Effector memory CD4-positive, alpha-beta T cell (primary cell): ENCODE measurements around the gene TMEM139.

ENCODE experiments used
- DNase-seq, 3 donors: peaks; one replicate each; pipeline ENCODE4 v3.0.0-alpha.2; 2020
- H3K27ac ChIP-seq: 2 replicates; pipeline ENCODE4 v1.7.0; 2013; ENCODE audit warnings: mild to moderate bottlenecking, low read length, moderate library complexity; ENCODE audit not compliant: insufficient read depth, poor library complexity, severe bottlenecking
- H3K27me3 ChIP-seq: replicated peaks from 2 replicates; pipeline ENCODE4 v1.7.0; 2013; ENCODE audit warnings: mild to moderate bottlenecking, low read length; ENCODE audit not compliant: insufficient read depth, control insufficient read depth, poor library complexity, severe bottlenecking
- H3K36me3 ChIP-seq: 2 replicates; pipeline ENCODE4 v1.7.0; 2013; ENCODE audit warnings: mild to moderate bottlenecking, low read length, moderate library complexity; ENCODE audit not compliant: control insufficient read depth, insufficient read depth
- H3K4me1 ChIP-seq: 2 replicates; pipeline ENCODE4 v1.7.0; 2013; ENCODE audit warnings: low read length, mild to moderate bottlenecking; ENCODE audit not compliant: control insufficient read depth, insufficient read depth, poor library complexity, severe bottlenecking
- H3K4me3 ChIP-seq: 2 replicates; pipeline ENCODE4 v1.7.0; 2013; ENCODE audit warnings: low read length, low read depth, mild to moderate bottlenecking; ENCODE audit not compliant: insufficient read depth, poor library complexity, severe bottlenecking
- H3K9me3 ChIP-seq: 2 replicates; pipeline ENCODE4 v1.7.0; 2013; ENCODE audit warnings: mild to moderate bottlenecking, low read length, moderate library complexity; ENCODE audit not compliant: control insufficient read depth

TMEM139 gene

GRCh38 chr7:143300959-143301935 lies 16.5 kb downstream of the TMEM139 start:
- Histone ChIP-seq H3K36me3 (peaks cover 80% of the 10 kb centered on the region), H3K27me3 (no peaks in the 10 kb centered on the region), H3K4me3 (no peak overlapping the region), H3K4me1 (no peaks in the 10 kb centered on the region), H3K9me3 (no peaks in the 10 kb centered on the region), H3K27ac (no peak overlapping the region)
- no peak for DNase-seq

GRCh38 chr7:143303733-143304132 lies 19.0 kb downstream of the TMEM139 start:
- DNase-seq: no peak
- H3K4me3 ChIP-seq: no peak overlapping the region
- peaks cover 66% of the 10 kb centered on the region for H3K36me3 ChIP-seq
- H3K9me3 ChIP-seq: no peaks in the 10 kb centered on the region
- no peaks in the 10 kb centered on the region for H3K27me3 ChIP-seq
- H3K27ac ChIP-seq: no peak overlapping the region
- no peaks in the 10 kb centered on the region for H3K4me1 ChIP-seq

- Histone ChIP-seq H3K36me3 (peaks cover 59% of the 10 kb centered on the region), H3K4me3 (no peak overlapping the region), H3K27me3 (no peaks in the 10 kb centered on the region), H3K9me3 (no peaks in the 10 kb centered on the region), H3K27ac (no peak overlapping the region), H3K4me1 (no peaks in the 10 kb centered on the region)
- DNase-seq: no peak
Measured at GRCh38 chr7:143304938-143305337, 20.2 kb downstream of the TMEM139 start.

GRCh38 chr7:143305423-143306070 lies 20.8 kb downstream of the TMEM139 start:
- Histone ChIP-seq H3K4me1 (peaks cover 4% of the 10 kb centered on the region), H3K27ac (no peak overlapping the region), H3K4me3 (no peak overlapping the region), H3K9me3 (no peaks in the 10 kb centered on the region), H3K27me3 (no peaks in the 10 kb centered on the region), H3K36me3 (peaks cover 53% of the 10 kb centered on the region)
- DNase-seq: peak; percentile 37 to 43 (median 40)

- H3K27me3 ChIP-seq: no peaks in the 10 kb centered on the region
- H3K9me3 ChIP-seq: no peaks in the 10 kb centered on the region
- no peak overlapping the region for H3K4me3 ChIP-seq
- no peak for DNase-seq
- no peak overlapping the region for H3K27ac ChIP-seq
- peaks cover 28% of the 10 kb centered on the region for H3K36me3 ChIP-seq
- H3K4me1 ChIP-seq: peaks cover 5% of the 10 kb centered on the region
Measured at GRCh38 chr7:143308632-143309031, 23.9 kb downstream of the TMEM139 start.

- peaks cover 5% of the 10 kb centered on the region for H3K4me1 ChIP-seq
- DNase-seq: no peak
- H3K27me3 ChIP-seq: no peaks in the 10 kb centered on the region
- H3K27ac ChIP-seq: no peak overlapping the region
- no peak overlapping the region for H3K4me3 ChIP-seq
- no peaks in the 10 kb centered on the region for H3K36me3 ChIP-seq
- no peaks in the 10 kb centered on the region for H3K9me3 ChIP-seq
Measured at GRCh38 chr7:143314127-143314526, 29.4 kb downstream of the TMEM139 start.

GRCh38 chr7:143315776-143316175 lies 31.0 kb downstream of the TMEM139 start, which contains the start of gene CLCN1:
CLCN1 (plus strand) TSS chr7:143316111; CDS start chr7:143316213, 102 bp downstream.
- Histone ChIP-seq H3K36me3 (no peaks in the 10 kb centered on the region), H3K4me1 (no peaks in the 10 kb centered on the region), H3K27ac (no peak within 1 kb of the TSS), H3K27me3 (no peaks in the 10 kb centered on the region), H3K9me3 (no peaks in the 10 kb centered on the region), H3K4me3 (no peak within 1 kb of the TSS)
- DNase-seq: no peak

GRCh38 chr7:143316492-143316891 lies 31.7 kb downstream of the TMEM139 start:
- no peaks in the 10 kb centered on the region for H3K36me3 ChIP-seq
- no peak overlapping the region for H3K27ac ChIP-seq
- no peaks in the 10 kb centered on the region for H3K27me3 ChIP-seq
- no peak for DNase-seq
- H3K4me3 ChIP-seq: no peak overlapping the region
- H3K9me3 ChIP-seq: no peaks in the 10 kb centered on the region
- H3K4me1 ChIP-seq: no peaks in the 10 kb centered on the region

GRCh38 chr7:143318661-143319060 lies 33.9 kb downstream of the TMEM139 start:
- H3K27me3 ChIP-seq: no peaks in the 10 kb centered on the region
- no peaks in the 10 kb centered on the region for H3K4me1 ChIP-seq
- H3K4me3 ChIP-seq: no peak overlapping the region
- no peak for DNase-seq
- H3K36me3 ChIP-seq: no peaks in the 10 kb centered on the region
- H3K27ac ChIP-seq: no peak overlapping the region
- no peaks in the 10 kb centered on the region for H3K9me3 ChIP-seq

GRCh38 chr7:143320620-143321019 lies 35.9 kb downstream of the TMEM139 start:
- Histone ChIP-seq H3K4me3 (no peak overlapping the region), H3K27ac (no peak overlapping the region), H3K9me3 (no peaks in the 10 kb centered on the region), H3K36me3 (no peaks in the 10 kb centered on the region), H3K4me1 (no peaks in the 10 kb centered on the region), H3K27me3 (no peaks in the 10 kb centered on the region)
- no peak for DNase-seq
